A549 (cell line): ENCODE measurements around the gene RNASE12. TPM values are rescaled to one million over a fixed set of nuclear protein-coding genes. Genes with fewer than 3 reads are reported as not detected.

Experiments
- ATAC-seq, 2 experiments: fragments of 200-7000 bp in 1 of 2; fragments of >200 bp in 1 of 2; cut with Nextera tagmentation in 1 of 2; cut with Tn5 transposase in 1 of 2; 3 replicates each; pipeline versions ENCODE4 v1.8.0 to v1.9.1; 2018 to 2020; ENCODE audit warnings: mild to moderate bottlenecking in 1 of 2, moderate library complexity in 1 of 2
- CTCF ChIA-PET: fragments of 300-600 bp; sonication (Branson Sonifier 250); formaldehyde crosslinking; extraction: SDS; loops from one replicate; lab custom pipeline; 2021; ENCODE audit warnings: antibody characterized with exemption, inconsistent platforms; lab: Yijun Ruan, JAX
- POLR2A ChIA-PET: fragments of 350-600 bp; formaldehyde crosslinking; extraction: SDS; loops from one replicate; lab custom pipeline; 2021; ENCODE audit warnings: antibody characterized with exemption, inconsistent platforms; lab: Yijun Ruan, JAX
- DNase-seq, 2 experiments: peaks; one replicate each; pipeline versions ENCODE4 v3.0.0 to v3.0.0-alpha.2; 2011 to 2016; ENCODE audit warnings: low read depth in 1 of 2, low spot score in 1 of 2
- FAIRE-seq: peaks from 2 replicates; lab custom pipeline; 2011; peaks lifted over from hg19 to GRCh38; lab: Jason Lieb, UNC
- H3K27ac ChIP-seq, 2 experiments: fragments of >200 bp; sonication (Bioruptor Twin); formaldehyde crosslinking; 3 replicates each; pipeline ENCODE4 v1.5.1; 2016 to 2017
- H3K4me1 ChIP-seq: fragments of >200 bp; sonication (Bioruptor Twin); formaldehyde crosslinking; 3 replicates; pipeline ENCODE4 v1.6.1; 2016
- H3K4me2 ChIP-seq: fragments of >200 bp; sonication (Bioruptor Twin); formaldehyde crosslinking; 3 replicates; pipeline ENCODE4 v1.6.1; 2016
- H3K4me3 ChIP-seq: fragments of >200 bp; sonication (Bioruptor Twin); formaldehyde crosslinking; 3 replicates; pipeline ENCODE4 v1.5.1; 2016
- H3K9me3 ChIP-seq: fragments of >200 bp; sonication (Bioruptor Twin); formaldehyde crosslinking; 3 replicates; pipeline ENCODE4 v1.6.1; 2016
- BHLHE40 ChIP-seq: IDR thresholded peaks from 2 replicates; pipeline ENCODE4 v1.6.1; 2012; ENCODE audit warnings: low read depth, low read length, inconsistent platforms
- CEBPB ChIP-seq, 2 experiments: fragments of >200 bp in 1 of 2; sonication (Bioruptor Twin) in 1 of 2; formaldehyde crosslinking in 1 of 2; IDR thresholded peaks; 2 replicates each; pipeline ENCODE4 v1.6.1; 2012 to 2016
- CHD2 ChIP-seq: fragments of 150-350 bp; IDR thresholded peaks from 2 replicates; pipeline ENCODE4 v1.6.1; 2014; ENCODE audit warnings: low read length; ENCODE audit not compliant: partially characterized antibody
- EP300 ChIP-seq, 2 experiments: fragments of >200 bp; sonication (Bioruptor Twin); formaldehyde crosslinking; IDR thresholded peaks; 2 replicates in 1 of 2; 3 replicates in 1 of 2; pipeline ENCODE4 v1.6.1; 2016 to 2017
- ESRRA ChIP-seq: fragments of 150-350 bp; IDR thresholded peaks from 2 replicates; pipeline ENCODE4 v1.6.1; 2014; ENCODE audit warnings: mild to moderate bottlenecking, low read length, borderline replicate concordance
- FOSB ChIP-seq: fragments of 250-450 bp; sonication (Bioruptor Pico); IDR thresholded peaks from 2 replicates; pipeline ENCODE4 v1.5.0; 2020; ENCODE audit warnings: mild to moderate bottlenecking, moderate library complexity
- FOSL2 ChIP-seq, 2 experiments: fragments of 450-650 bp in 1 of 2; fragments of >200 bp in 1 of 2; sonication (Bioruptor Twin) in 1 of 2; formaldehyde crosslinking; IDR thresholded peaks; 2 replicates each; pipeline versions ENCODE4 v1.5.0 to v1.6.1; 2016 to 2020; ENCODE audit warnings: mild to moderate bottlenecking in 1 of 2, moderate library complexity in 1 of 2
- FOXS1 ChIP-seq: fragments of 250-450 bp; sonication (Bioruptor Pico); IDR thresholded peaks from 2 replicates; pipeline ENCODE4 v1.5.0; 2020; ENCODE audit warnings: mild to moderate bottlenecking, moderate library complexity
- HOXA7 ChIP-seq: fragments of 250-450 bp; sonication (Bioruptor Pico); IDR thresholded peaks from 2 replicates; pipeline ENCODE4 v1.5.0; 2020; ENCODE audit warnings: mild to moderate bottlenecking, moderate library complexity
- JUN ChIP-seq, 2 experiments: fragments of >200 bp; sonication (Bioruptor Twin); formaldehyde crosslinking; IDR thresholded peaks; 2 replicates in 1 of 2; 3 replicates in 1 of 2; pipeline ENCODE4 v1.6.1; 2016 to 2017
- JUNB ChIP-seq: fragments of >200 bp; sonication (Bioruptor Twin); formaldehyde crosslinking; IDR thresholded peaks from 2 replicates; pipeline ENCODE4 v1.6.1; 2016
- MYC ChIP-seq: IDR thresholded peaks from 2 replicates; pipeline ENCODE4 v1.6.1; 2012; ENCODE audit warnings: mild to moderate bottlenecking, inconsistent platforms, low read length, improper control_type of control experiment, borderline replicate concordance
- PBX3 ChIP-seq: IDR thresholded peaks from 2 replicates; pipeline ENCODE4 v1.6.1; 2012
- PHF8 ChIP-seq: fragments of 200-600 bp; sonication (generic); IDR thresholded peaks from 2 replicates; pipeline ENCODE4 v1.6.1; 2016; ENCODE audit warnings: low read depth, mild to moderate bottlenecking, antibody characterized with exemption, moderate library complexity, borderline replicate concordance
- POLR2AphosphoS2 ChIP-seq: conservative IDR thresholded peaks from 2 replicates; pipeline ENCODE4 v1.6.1; 2012; ENCODE audit warnings: low read length, improper control_type of control experiment, inconsistent platforms
- SMC3 ChIP-seq: fragments of >200 bp; sonication (Bioruptor Twin); formaldehyde crosslinking; IDR thresholded peaks from 3 replicates; pipeline ENCODE4 v1.6.1; 2018; ENCODE audit warnings: inconsistent platforms
- ZC3H11A ChIP-seq: fragments of 450-650 bp; IDR thresholded peaks from 2 replicates; pipeline ENCODE4 v1.6.1; 2014; ENCODE audit warnings: antibody characterized with exemption, mild to moderate bottlenecking
- ZSCAN20 ChIP-seq: fragments of 250-450 bp; sonication (Bioruptor Pico); IDR thresholded peaks from 2 replicates; pipeline ENCODE4 v1.8.0; 2022; ENCODE audit warnings: mild to moderate bottlenecking, moderate library complexity
- WGBS: methylation state at CpG from one replicate; pipeline ENCODE4 v1.1.6; 2017; ENCODE audit errors: missing lambda C conversion rate; 5-methylcytosine and 5-hydroxymethylcytosine counted together
- polyA plus RNA-seq, 4 experiments: library from polyadenylated mRNA; depleted of rRNA in 3 of 4; stranded (reverse); fragments of >200 nt; fragmentation: RNase III in 1 of 4; extraction: RNeasy Plus Mini Kit Qiagen cat#74134 plus additional on column Dnase treatment in 1 of 4; gene quantifications; 2 replicates in 3 of 4; 3 replicates in 1 of 4; pipeline ENCODE4 v1.2.3, GENCODE V29; 2011 to 2017
- TF ChIP-seq, protein P1 (sequence below): fragments of 450-650 bp; IDR thresholded peaks from 2 replicates; pipeline ENCODE4 v1.6.1; 2014; ENCODE audit warnings: antibody characterized with exemption
- TF ChIP-seq, protein P2 (sequence below): fragments of 250-450 bp; sonication (Bioruptor Pico); IDR thresholded peaks from 2 replicates; pipeline ENCODE4 v1.5.0; 2020; ENCODE audit warnings: low read depth, mild to moderate bottlenecking, moderate library complexity
- TF ChIP-seq, protein P3 (sequence below): fragments of >200 bp; sonication (Bioruptor Twin); formaldehyde crosslinking; IDR thresholded peaks from 3 replicates; pipeline ENCODE4 v1.5.1; 2016

Gene RNASE12
- polyA plus RNA-seq, 2 of the 4 experiments (the other 2 are of a cell fraction) = not detected

GRCh38 chr14:20624495-20625070 is 33.4 kb upstream of the RNASE12 start:
- DNase-seq (peak; percentile 75 to 93), ATAC-seq (peak; percentile 79 to 87), FAIRE-seq (no peak)
- Histone ChIP-seq H3K4me2 (peak overlapping the region; percentile 73), H3K27ac (peak overlapping the region; percentile 58 to 79), H3K9me3 (no peaks in the 10 kb centered on the region), H3K4me1 (peaks cover 32% of the 10 kb centered on the region; the same call in 2 of the 3 replicates), H3K4me3 (peak overlapping the region; percentile 53)
- POLR2A ChIA-PET = no interaction called here
- CTCF ChIA-PET = interaction anchor here (0.7 to 3.4 kb wide), 2 partner anchors 11 to 336 kb away, joined by 3 to 27 read pairs; no protein-coding TSS in a partner anchor
- WGBS = 1% methylated on average over 22 of the region's 22 CpGs
- TF ChIP-seq CEBPB (IDR thresholded peaks at IDR 0.05) (peak; percentile 49 to 83; a peak in 3 of 4 replicates), ESRRA (peak; percentile 10; the same call in 1 of the 2 replicates), POLR2AphosphoS2 (no peak)
- TF ChIP-seq, protein P1, sequence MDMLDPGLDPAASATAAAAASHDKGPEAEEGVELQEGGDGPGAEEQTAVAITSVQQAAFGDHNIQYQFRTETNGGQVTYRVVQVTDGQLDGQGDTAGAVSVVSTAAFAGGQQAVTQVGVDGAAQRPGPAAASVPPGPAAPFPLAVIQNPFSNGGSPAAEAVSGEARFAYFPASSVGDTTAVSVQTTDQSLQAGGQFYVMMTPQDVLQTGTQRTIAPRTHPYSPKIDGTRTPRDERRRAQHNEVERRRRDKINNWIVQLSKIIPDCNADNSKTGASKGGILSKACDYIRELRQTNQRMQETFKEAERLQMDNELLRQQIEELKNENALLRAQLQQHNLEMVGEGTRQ = 0 out of 2 replicates have a peak, but pooled peaks have one; percentile 10

DNA sequence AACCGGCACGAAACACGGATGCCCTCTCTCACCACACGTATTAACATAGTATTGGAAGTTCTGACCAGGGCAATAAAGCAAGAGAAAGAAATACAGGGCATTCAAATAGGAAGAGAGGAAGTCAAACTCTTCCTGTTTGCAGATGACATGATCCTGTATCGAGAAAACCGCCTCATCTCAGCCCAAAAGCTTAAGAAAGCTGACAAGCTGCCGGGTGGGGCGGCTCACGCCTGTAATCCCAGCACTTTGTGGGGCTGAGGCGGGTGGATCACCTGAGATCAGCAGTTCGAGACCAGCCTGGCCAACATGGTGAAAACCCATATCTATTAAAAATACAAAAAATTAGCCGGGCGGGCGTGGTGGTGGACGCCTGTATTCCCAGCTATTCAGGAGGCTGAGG is 32.6 kb upstream of the RNASE12 start:
- 54% methylated on average over 15 of the region's 15 CpGs for WGBS
- H3K4me1 ChIP-seq = peaks cover 25% of the 10 kb centered on the region; the same call in 2 of the 3 replicates
- no peaks in the 10 kb centered on the region for H3K9me3 ChIP-seq
- DNase-seq (peak in 1 of 2 experiments; percentile 51), ATAC-seq (no peak), FAIRE-seq (no peak)
- peak overlapping the region; percentile 53; the same call in 2 of the 3 replicates for H3K4me3 ChIP-seq
- CTCF ChIA-PET = interaction anchor here (0.7 to 3.4 kb wide), 4 partner anchors 10 to 337 kb away, joined by 3 to 27 read pairs (median 4); partner anchors contain the start of gene RNASE4
- H3K4me2 ChIP-seq = peak overlapping the region; percentile 73
- H3K27ac ChIP-seq = peak overlapping the region in 1 of 2 experiments; percentile 79; a peak in 2 of 6 replicates
- POLR2A ChIA-PET = interaction anchor here (1.0 kb wide), 1 partner anchor 10 kb away, joined by 5 read pairs; no protein-coding TSS in a partner anchor
- no peak for TF ChIP-seq HOXA7 (CRISPR knock-in tag)
- TF ChIP-seq, protein P2, sequence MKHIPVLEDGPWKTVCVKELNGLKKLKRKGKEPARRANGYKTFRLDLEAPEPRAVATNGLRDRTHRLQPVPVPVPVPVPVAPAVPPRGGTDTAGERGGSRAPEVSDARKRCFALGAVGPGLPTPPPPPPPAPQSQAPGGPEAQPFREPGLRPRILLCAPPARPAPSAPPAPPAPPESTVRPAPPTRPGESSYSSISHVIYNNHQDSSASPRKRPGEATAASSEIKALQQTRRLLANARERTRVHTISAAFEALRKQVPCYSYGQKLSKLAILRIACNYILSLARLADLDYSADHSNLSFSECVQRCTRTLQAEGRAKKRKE (CRISPR knock-in tag) = no peak
- TF ChIP-seq, protein P3, sequence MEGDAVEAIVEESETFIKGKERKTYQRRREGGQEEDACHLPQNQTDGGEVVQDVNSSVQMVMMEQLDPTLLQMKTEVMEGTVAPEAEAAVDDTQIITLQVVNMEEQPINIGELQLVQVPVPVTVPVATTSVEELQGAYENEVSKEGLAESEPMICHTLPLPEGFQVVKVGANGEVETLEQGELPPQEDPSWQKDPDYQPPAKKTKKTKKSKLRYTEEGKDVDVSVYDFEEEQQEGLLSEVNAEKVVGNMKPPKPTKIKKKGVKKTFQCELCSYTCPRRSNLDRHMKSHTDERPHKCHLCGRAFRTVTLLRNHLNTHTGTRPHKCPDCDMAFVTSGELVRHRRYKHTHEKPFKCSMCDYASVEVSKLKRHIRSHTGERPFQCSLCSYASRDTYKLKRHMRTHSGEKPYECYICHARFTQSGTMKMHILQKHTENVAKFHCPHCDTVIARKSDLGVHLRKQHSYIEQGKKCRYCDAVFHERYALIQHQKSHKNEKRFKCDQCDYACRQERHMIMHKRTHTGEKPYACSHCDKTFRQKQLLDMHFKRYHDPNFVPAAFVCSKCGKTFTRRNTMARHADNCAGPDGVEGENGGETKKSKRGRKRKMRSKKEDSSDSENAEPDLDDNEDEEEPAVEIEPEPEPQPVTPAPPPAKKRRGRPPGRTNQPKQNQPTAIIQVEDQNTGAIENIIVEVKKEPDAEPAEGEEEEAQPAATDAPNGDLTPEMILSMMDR = no peak
- no peak for TF ChIP-seq FOXS1
- no peak for TF ChIP-seq CHD2
- TF ChIP-seq PBX3 = no peak
- no peak for TF ChIP-seq POLR2AphosphoS2
- no peak for TF ChIP-seq MYC
- no peak for TF ChIP-seq ZC3H11A
- TF ChIP-seq ZSCAN20 (CRISPR knock-in tag) = no peak
- no peak for TF ChIP-seq FOSB (CRISPR knock-in tag)
- no peak for TF ChIP-seq EP300 (IDR thresholded peaks at IDR 0.05)
- TF ChIP-seq BHLHE40 = no peak
- TF ChIP-seq PHF8 = no peak
- no peak for TF ChIP-seq JUN (IDR thresholded peaks at IDR 0.05)
- no peak for TF ChIP-seq ESRRA
- no peak for TF ChIP-seq FOSL2 (IDR thresholded peaks at IDR 0.05)
- TF ChIP-seq FOSL2 (CRISPR knock-in tag; IDR thresholded peaks at IDR 0.05) = no peak
- TF ChIP-seq JUNB = no peak
- TF ChIP-seq SMC3 = no peak
